Heart left ventricle (tissue), 13 donors: ENCODE data around the gene PDE11A.

Experiments
- CTCF ChIP-seq, 12 donors: fragments of 200-600 bp; sonication (generic) in 4 of 12; IDR thresholded peaks; one replicate each; pipeline versions ENCODE4 v1.5.0 to v1.8.0; 2018 to 2022; ENCODE audit warnings: antibody characterized with exemption in 12 of 12, mild to moderate bottlenecking in 5 of 12
- POLR2A ChIP-seq, 2 donors: fragments of 450-650 bp; IDR thresholded peaks; one replicate each; pipeline ENCODE4 v1.6.1; 2017; ENCODE audit warnings: antibody characterized with exemption in 2 of 2, mild to moderate bottlenecking in 2 of 2, moderate library complexity in 2 of 2
- donor health status: ischemic (EF 13 %, LVEDD 7.1; RV severe dilation, severe dysfunction).
- donor health status: DM: no; HTN: yes; CAD: no.
- donor health status: DM: no; HTN: no; CAD: no.
- donor health status: ischemic (EF 25% LVEDD 6.9; RV normal size, moderate dysfunction).
- donor health status: ischemic (EF 25% LVEDD 5.7; RV mildly dilated, moderate dysfunction).
- donor health status: ischemic (EF 35%, LVEDD 5.7; RV mildly dilated, moderate dysfunction).
- donor health status: nonischemic (EF 11% LVEDD 7.7; RV severe dilation, severe dysfunction).
- donor health status: DM: yes; HTN: yes; CAD: no.
- donor health status: PGD.
- donor health status: ischemic (EF 29% LVEDD 5.4; RV normal size, mild dysfunction).
- donor health status: nonischemic (EF 23%, LVEDD 6.1; RV moderate dilation, normal function).

DNA sequence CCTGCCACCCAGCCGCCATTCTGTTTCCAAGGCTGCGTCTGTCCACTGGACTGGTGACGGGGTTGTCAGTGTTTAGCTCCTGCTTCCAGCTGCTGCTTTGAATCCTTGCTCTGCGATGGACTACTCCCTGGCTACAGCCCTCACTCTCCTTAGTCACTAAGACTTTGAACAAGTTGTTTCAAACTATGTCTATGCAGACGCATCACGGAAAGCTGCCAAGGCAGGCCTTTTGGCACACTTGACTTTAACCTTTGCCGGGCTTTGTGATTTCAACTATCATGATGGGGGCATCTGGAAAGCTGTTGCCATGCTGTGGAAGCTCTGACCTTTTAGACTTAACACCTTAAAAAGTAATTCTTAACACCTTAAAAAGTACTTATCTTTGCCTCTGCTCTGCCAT, 54.4 kb downstream of the PDE11A start:
- TF ChIP-seq CTCF (IDR thresholded peaks at IDR 0.05) (no peak), POLR2A (IDR thresholded peaks at IDR 0.05) (no peak)
